GM18519 (cell line): Measurements from ENCODE around the gene AP2A1.
A peak's percentile ranks its signal among the peaks of the same experiment; 100 is the strongest.

Source experiments
- ATAC-seq: cut with Tn5 transposase; IDR thresholded peaks from one replicate; pipeline ENCODE4 v1.9.1; 2021; ENCODE audit warnings: mild to moderate bottlenecking, moderate library complexity; ENCODE audit not compliant: unreplicated experiment, low FRiP score

Gene AP2A1

GRCh38 chr19:49764341-49764740, 2.5 kb upstream of the AP2A1 start:
- no peak for ATAC-seq

- peak; percentile 83 for ATAC-seq
These were observed 533 bp upstream of the AP2A1 start for GRCh38 chr19:49766007-49766929.

- ATAC-seq = no peak
These were observed 580 bp downstream of the AP2A1 start for GRCh38 chr19:49767381-49767780.

GRCh38 chr19:49767967-49768581, 1.3 kb downstream of the AP2A1 start:
- ATAC-seq = no peak

GRCh38 chr19:49770529-49770928, 3.7 kb downstream of the AP2A1 start:
- no peak for ATAC-seq

- no peak for ATAC-seq
These were observed 4.9 kb downstream of the AP2A1 start for GRCh38 chr19:49771674-49772139.

- ATAC-seq = no peak
These were observed 6.1 kb downstream of the AP2A1 start for GRCh38 chr19:49772850-49773432.

- no peak for ATAC-seq
These were observed 7.0 kb downstream of the AP2A1 start for GRCh38 chr19:49773663-49774350.

- ATAC-seq = no peak
These were observed 8.2 kb downstream of the AP2A1 start for GRCh38 chr19:49774969-49775368.

- no peak for ATAC-seq
These were observed 9.1 kb downstream of the AP2A1 start for GRCh38 chr19:49775742-49776370.

- no peak for ATAC-seq
These were observed 9.6 kb downstream of the AP2A1 start for GRCh38 chr19:49776371-49776764.

- ATAC-seq = no peak
These were observed 13.1 kb downstream of the AP2A1 start for GRCh38 chr19:49779731-49780555.

GRCh38 chr19:49780861-49781260, 14.1 kb downstream of the AP2A1 start:
- no peak for ATAC-seq

- ATAC-seq = no peak
These were observed 14.6 kb downstream of the AP2A1 start for GRCh38 chr19:49781394-49781793.

- ATAC-seq = no peak
These were observed 15.7 kb downstream of the AP2A1 start for GRCh38 chr19:49782515-49782914.

GRCh38 chr19:49786376-49786820, 19.6 kb downstream of the AP2A1 start:
- no peak for ATAC-seq

- no peak for ATAC-seq
These were observed 20.9 kb downstream of the AP2A1 start for GRCh38 chr19:49787746-49788145.

GRCh38 chr19:49788857-49789256, 22.1 kb downstream of the AP2A1 start:
- ATAC-seq = no peak

GRCh38 chr19:49790866-49791265, 24.1 kb downstream of the AP2A1 start:
- ATAC-seq = no peak
